Measurements from ENCODE around the gene MYO1F. TPM values are rescaled to one million over a fixed set of nuclear protein-coding genes. Genes with fewer than 3 reads are reported as not detected.

Gene MYO1F
- total RNA-seq, 1 donor, result 1.3 TPM

DNA sequence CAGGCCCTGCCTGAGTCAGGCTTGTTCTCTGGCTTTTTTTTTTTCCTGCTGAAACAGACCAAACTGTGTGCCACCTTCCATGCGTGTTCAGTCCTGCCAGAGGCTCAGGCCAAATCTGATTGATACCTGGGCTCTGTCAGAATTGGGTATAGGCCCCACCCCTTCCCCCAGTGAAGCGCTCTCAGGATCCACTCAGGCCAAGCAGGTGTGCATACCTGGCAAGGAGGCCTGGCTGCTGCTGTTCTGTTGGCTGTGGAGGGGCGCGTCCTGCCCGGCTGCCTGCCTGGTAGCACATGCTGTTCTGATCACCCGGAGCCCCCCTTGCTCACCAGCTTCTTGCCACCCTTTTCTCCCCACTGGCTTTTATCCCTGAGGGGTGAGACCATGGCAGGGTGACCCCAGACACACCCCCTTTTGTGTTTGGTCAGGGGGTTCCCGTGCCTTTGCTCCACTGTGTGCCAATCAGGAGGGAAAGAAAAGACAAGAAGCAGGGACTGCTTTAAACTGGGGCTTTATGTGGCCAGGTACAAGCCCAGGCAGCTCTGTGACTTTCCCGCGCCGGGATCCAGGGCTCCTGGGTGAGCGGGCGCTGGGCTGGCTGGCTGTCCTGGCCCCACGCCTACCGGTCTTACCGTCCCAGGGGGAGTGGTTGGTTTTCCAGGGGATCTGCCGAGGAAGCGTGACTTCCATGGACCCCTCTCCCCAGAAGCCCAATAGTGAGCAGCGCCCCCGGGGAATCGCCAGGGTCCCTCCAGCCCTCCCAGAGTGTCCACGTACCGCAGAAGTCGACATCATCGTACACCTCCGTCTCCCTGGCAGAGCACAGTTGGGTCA is 87.5 kb downstream of the MYO1F start:
- no peak for TF ChIP-seq CTCF (IDR thresholded peaks at IDR 0.05; ENCODE audit: insufficient read depth, low read depth, low read length)

DNA sequence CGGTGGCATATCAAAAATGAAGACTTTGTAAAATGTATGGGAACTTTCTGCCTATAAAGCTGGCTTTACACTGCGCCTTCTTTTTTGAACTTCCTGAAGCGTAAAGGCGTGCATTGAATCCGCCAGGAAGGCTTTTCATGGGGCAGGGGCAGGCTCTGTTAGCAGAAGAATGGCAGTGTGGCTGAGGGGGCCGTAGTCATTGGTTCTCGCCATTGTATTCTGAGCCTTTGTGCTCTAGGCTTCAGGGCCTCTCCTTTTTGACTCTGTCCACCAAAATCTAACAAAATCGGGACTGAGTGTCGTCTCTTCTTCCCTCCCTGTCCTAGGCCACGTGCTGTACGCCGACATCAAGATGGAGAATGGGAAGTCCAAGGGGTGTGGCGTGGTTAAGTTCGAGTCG is 88.9 kb downstream of the MYO1F start:
- no peak for TF ChIP-seq CTCF (IDR thresholded peaks at IDR 0.05; ENCODE audit: insufficient read depth, low read depth, low read length)
- no peak overlapping the region for H3K4me3 ChIP-seq (ENCODE audit: low read depth, low read length)
- no peak for DNase-seq (ENCODE audit: low read depth)

More for the DNA sequence above, 87.5 kb downstream of the MYO1F start:
- H3K4me3 ChIP-seq (ENCODE audit: low read depth, low read length), result no peak overlapping the region
- no peak for DNase-seq (ENCODE audit: low read depth)

GRCh38 chr19:8487137-8487851 is 89.9 kb downstream of the MYO1F start:
- no peak for DNase-seq (ENCODE audit: low read depth)
- no peak for TF ChIP-seq CTCF (IDR thresholded peaks at IDR 0.05; ENCODE audit: insufficient read depth, low read depth, low read length)
- H3K4me3 ChIP-seq (ENCODE audit: low read depth, low read length), result no peak overlapping the region

- no peak for TF ChIP-seq CTCF (IDR thresholded peaks at IDR 0.05; ENCODE audit: insufficient read depth, low read depth, low read length)
- H3K4me3 ChIP-seq (ENCODE audit: low read depth, low read length), result no peak overlapping the region
- no peak for DNase-seq (ENCODE audit: low read depth)
These were observed 90.5 kb downstream of the MYO1F start for GRCh38 chr19:8486661-8487136.

GRCh38 chr19:8485561-8486371 is 91.5 kb downstream of the MYO1F start:
- TF ChIP-seq CTCF (IDR thresholded peaks at IDR 0.05; ENCODE audit: insufficient read depth, low read depth, low read length), result no peak
- DNase-seq (ENCODE audit: low read depth), result no peak

DNA sequence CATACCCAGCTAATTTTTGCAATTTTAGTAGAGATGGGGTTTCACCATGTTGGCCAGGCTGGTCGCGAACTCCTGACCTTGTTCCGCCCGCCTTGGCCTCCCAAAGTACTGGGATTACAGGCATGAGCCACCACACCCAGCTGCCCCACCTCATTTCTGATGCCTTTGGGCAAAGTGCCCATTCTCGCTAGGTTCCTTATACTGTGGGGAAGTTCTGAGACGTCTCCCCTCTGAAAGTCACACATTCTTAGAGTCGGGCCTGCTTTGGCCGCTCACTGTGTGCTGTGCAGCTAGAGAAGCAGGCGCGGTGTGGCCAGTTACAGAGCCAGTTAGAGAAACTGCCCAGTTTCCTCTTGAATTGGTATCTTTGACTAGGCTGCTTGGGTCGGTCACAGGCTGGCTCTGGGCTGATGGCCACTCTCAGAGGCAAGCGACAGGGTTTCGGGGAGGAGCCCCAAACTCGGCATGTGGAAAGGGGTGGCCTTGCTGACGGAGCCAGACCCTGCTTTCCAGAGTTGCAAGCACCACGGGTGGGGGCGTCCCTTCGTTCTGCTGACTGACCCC is 92.8 kb downstream of the MYO1F start:
- no peak overlapping the region for H3K4me3 ChIP-seq (ENCODE audit: low read depth, low read length)
- no peak for DNase-seq (ENCODE audit: low read depth)
- no peak for TF ChIP-seq CTCF (IDR thresholded peaks at IDR 0.05; ENCODE audit: insufficient read depth, low read depth, low read length)

More at GRCh38 chr19:8485561-8486371, 91.5 kb downstream of the MYO1F start:
- no peak overlapping the region for H3K4me3 ChIP-seq (ENCODE audit: low read depth, low read length)

Data from fibroblast of villous mesenchyme (primary cell).